Epithelial cell of prostate (primary cell): ENCODE results near the gene CLIP4.
A peak's percentile ranks its signal among the peaks of the same experiment; 100 is the strongest.
"Not testable (repeated sequence)": the region's sequence is repeated elsewhere in the genome, so short reads cannot be mapped to it uniquely, and the experiment has no call there.

Experiments
- DNase-seq: peaks from one replicate; pipeline ENCODE4 v3.0.0-alpha.2; 2011; ENCODE audit warnings: low read depth, low spot score
- H3K27ac ChIP-seq: fragments of 450-650 bp; 2 replicates; pipeline ENCODE4 v1.5.1; 2017; ENCODE audit warnings: mild to moderate bottlenecking

CLIP4 gene

GRCh38 chr2:29097569-29097968, 17.6 kb upstream of the CLIP4 start:
- H3K27ac ChIP-seq = no peak overlapping the region
- DNase-seq = no peak

- no peak overlapping the region for H3K27ac ChIP-seq
- DNase-seq = no peak
Observed at GRCh38 chr2:29100564-29100963, 14.7 kb upstream of the CLIP4 start.

- no peak for DNase-seq
- no peak overlapping the region for H3K27ac ChIP-seq
Observed at GRCh38 chr2:29104688-29105087, 10.5 kb upstream of the CLIP4 start.

- no peak for DNase-seq
- H3K27ac ChIP-seq = no peak overlapping the region
Observed at GRCh38 chr2:29105375-29105774, 9.8 kb upstream of the CLIP4 start.

GRCh38 chr2:29106256-29106655, 9.0 kb upstream of the CLIP4 start:
- peak overlapping the region; percentile 95 for H3K27ac ChIP-seq
- no peak for DNase-seq

- DNase-seq = no peak
- H3K27ac ChIP-seq = peak overlapping the region; percentile 95
Observed at GRCh38 chr2:29106980-29107388, 8.2 kb upstream of the CLIP4 start.

- DNase-seq = not testable (repeated sequence)
- H3K27ac ChIP-seq = peak overlapping the region; percentile 95
Observed at GRCh38 chr2:29107547-29107946, 7.7 kb upstream of the CLIP4 start.

GRCh38 chr2:29108225-29108624, 7.0 kb upstream of the CLIP4 start:
- H3K27ac ChIP-seq = peak overlapping the region; percentile 95
- peak; percentile 80 for DNase-seq

- H3K27ac ChIP-seq = peak overlapping the region; percentile 95
- no peak for DNase-seq
Observed at GRCh38 chr2:29109246-29109645, 6.0 kb upstream of the CLIP4 start.

GRCh38 chr2:29110916-29111535, 4.2 kb upstream of the CLIP4 start:
- peak; percentile 59 for DNase-seq
- peak overlapping the region; percentile 95 for H3K27ac ChIP-seq

GRCh38 chr2:29112379-29112778, 2.8 kb upstream of the CLIP4 start:
- no peak for DNase-seq
- peak overlapping the region; percentile 97 for H3K27ac ChIP-seq

GRCh38 chr2:29113027-29113686, 2.1 kb upstream of the CLIP4 start:
- peak overlapping the region; percentile 97 for H3K27ac ChIP-seq
- DNase-seq = no peak

GRCh38 chr2:29113891-29114321, 1.3 kb upstream of the CLIP4 start:
- peak overlapping the region; percentile 97 for H3K27ac ChIP-seq
- peak; percentile 71 for DNase-seq

- peak overlapping the region; percentile 97 for H3K27ac ChIP-seq
- DNase-seq = no peak
Observed at GRCh38 chr2:29114586-29114945, 649 bp upstream of the CLIP4 start.

GRCh38 chr2:29115797-29116781, 874 bp downstream of the CLIP4 start:
- H3K27ac ChIP-seq = peak overlapping the region; percentile 97
- DNase-seq = peak; percentile 57

GRCh38 chr2:29117636-29118303, 2.6 kb downstream of the CLIP4 start:
- peak overlapping the region; percentile 97 for H3K27ac ChIP-seq
- DNase-seq = no peak

GRCh38 chr2:29119211-29119610, 4.0 kb downstream of the CLIP4 start:
- H3K27ac ChIP-seq = peak overlapping the region; percentile 97
- no peak for DNase-seq

GRCh38 chr2:29120846-29121245, 5.6 kb downstream of the CLIP4 start:
- peak overlapping the region; percentile 97 for H3K27ac ChIP-seq
- DNase-seq = no peak

GRCh38 chr2:29123617-29124349, 8.6 kb downstream of the CLIP4 start:
- peak overlapping the region; percentile 97 for H3K27ac ChIP-seq
- peak; percentile 52 for DNase-seq

GRCh38 chr2:29124504-29124903, 9.3 kb downstream of the CLIP4 start:
- DNase-seq = no peak
- peak overlapping the region; percentile 97 for H3K27ac ChIP-seq
